ENCODE measurements around the gene THOC6. TPM values are rescaled to one million over a fixed set of nuclear protein-coding genes. Genes with fewer than 3 reads are reported as not detected.
"Not testable (repeated sequence)": the region's sequence is repeated elsewhere in the genome, so short reads cannot be mapped to it uniquely, and the experiment has no call there.

Gene THOC6
- total RNA-seq, 4 donors from 2014 or later, result 10.1 to 42.8 (median 17.6) TPM

DNA sequence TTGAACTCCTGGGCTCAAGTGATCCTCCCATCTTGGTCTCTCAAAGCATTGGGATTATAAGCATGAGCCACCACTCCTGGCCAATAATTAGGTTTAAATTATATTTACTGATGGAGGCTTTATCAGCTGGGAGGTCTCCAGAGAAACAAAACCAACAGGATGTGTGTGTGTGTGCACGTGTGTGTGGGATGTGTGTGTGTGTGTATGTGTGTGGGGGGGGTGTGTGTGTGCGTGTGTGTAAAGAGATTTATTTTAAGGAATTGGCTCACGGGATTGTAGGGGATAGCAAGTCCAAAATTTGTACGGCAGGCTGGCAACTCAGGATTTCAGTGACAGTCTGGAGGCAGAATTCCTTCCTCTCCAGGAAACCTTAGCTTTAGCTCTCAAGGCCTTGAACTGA lies 27.2 kb downstream of the THOC6 start:
- Histone ChIP-seq H3K27ac (no peak overlapping the region), H3K9me3 (no peaks in the 10 kb centered on the region), H3K4me3 (no peak overlapping the region), H3K4me1 (peaks cover 0 to 11% (median 9%) of the 10 kb centered on the region in 4 donors), H3K36me3 (no peaks in the 10 kb centered on the region), H3K27me3 (peaks cover 50% of the 10 kb centered on the region)
- 43 to 49% methylated on average over 4 of the region's 4 CpGs for WGBS, 2 donors (ENCODE audit: low coverage in 1 of 2)
- intact Hi-C loops (cut with DNase I; ENCODE audit: low total_unique reads), result loop anchor here (10.0 kb wide), 1 partner anchor 114 kb away; no protein-coding TSS in a partner anchor
- in situ Hi-C loops (cut with MboI; ENCODE audit: low pct_ligation_motif_present in 1 of 4, low pct_unique_long_range_greater_than_20kb in 1 of 4, low sequenced_read_pairs in 3 of 4), result no loop called here
- no peak for DNase-seq
- TF ChIP-seq, protein P1, sequence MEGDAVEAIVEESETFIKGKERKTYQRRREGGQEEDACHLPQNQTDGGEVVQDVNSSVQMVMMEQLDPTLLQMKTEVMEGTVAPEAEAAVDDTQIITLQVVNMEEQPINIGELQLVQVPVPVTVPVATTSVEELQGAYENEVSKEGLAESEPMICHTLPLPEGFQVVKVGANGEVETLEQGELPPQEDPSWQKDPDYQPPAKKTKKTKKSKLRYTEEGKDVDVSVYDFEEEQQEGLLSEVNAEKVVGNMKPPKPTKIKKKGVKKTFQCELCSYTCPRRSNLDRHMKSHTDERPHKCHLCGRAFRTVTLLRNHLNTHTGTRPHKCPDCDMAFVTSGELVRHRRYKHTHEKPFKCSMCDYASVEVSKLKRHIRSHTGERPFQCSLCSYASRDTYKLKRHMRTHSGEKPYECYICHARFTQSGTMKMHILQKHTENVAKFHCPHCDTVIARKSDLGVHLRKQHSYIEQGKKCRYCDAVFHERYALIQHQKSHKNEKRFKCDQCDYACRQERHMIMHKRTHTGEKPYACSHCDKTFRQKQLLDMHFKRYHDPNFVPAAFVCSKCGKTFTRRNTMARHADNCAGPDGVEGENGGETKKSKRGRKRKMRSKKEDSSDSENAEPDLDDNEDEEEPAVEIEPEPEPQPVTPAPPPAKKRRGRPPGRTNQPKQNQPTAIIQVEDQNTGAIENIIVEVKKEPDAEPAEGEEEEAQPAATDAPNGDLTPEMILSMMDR (IDR thresholded peaks at IDR 0.05), result no peak
- TF ChIP-seq POLR2A (IDR thresholded peaks at IDR 0.05) (no peak), EP300 (IDR thresholded peaks at IDR 0.05; ENCODE audit: low read depth) (no peak), POLR2AphosphoS5 (IDR thresholded peaks at IDR 0.05) (no peak)

DNA sequence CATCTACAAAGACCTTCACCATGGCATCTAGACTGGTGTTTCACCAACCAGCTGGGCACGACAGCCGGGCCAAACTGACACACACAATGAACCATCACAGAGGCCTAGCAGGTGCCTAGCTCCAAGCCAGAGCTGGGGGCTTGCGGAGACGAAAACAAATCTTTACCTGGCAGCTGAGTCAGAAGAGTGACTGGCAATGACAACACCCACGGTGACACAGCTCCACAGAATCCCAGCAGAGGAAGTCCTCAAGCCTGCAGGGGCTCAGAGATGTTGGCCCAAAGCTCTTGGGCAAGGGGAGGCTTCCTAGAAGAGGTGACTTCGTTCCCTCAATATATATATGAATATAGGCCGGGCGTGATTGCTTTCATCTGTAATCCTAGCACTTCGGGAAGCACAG lies 27.7 kb downstream of the THOC6 start:
- H3K27ac ChIP-seq, result no peak overlapping the region

DNA sequence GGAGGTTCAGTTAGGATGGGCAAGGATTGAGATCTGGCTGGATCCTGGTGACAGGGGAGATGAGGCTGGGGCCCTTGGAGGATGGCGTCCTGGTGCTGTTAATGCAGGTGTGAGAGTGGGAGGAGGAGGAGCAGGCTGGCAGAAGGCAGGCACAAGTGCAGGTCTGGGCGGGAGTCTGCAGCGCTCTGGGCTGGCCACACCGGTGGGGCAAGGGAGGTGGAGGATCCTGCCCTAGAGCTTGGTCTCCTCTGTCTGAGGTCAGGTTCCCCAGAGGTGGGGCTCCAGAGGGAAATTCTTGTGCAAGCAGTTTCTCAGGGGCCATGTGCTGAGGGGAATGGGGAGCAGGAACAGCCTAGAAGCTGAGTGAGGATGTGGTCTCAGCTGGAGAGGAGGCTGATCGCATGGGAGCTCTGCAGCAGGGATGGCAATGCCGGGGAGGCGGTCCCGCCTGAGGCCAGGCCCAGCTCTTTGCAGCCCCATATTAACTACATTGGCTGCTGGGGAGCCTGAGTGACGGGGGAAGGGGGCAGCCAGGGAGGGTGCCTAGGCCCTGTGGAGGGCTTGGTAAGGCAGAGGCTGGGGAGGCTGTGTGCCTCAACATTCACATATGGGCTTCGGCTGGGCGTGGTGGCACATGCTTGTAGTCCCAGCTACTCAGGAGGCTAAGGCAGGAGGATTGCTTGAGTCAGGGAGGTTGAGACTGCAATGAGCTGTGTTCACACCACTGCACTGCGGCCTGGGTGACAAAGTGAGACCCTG lies 28.9 kb downstream of the THOC6 start:
- H3K36me3 ChIP-seq; in situ Hi-C loops (cut with MboI; ENCODE audit: low pct_ligation_motif_present in 1 of 4, low pct_unique_long_range_greater_than_20kb in 1 of 4, low sequenced_read_pairs in 3 of 4); H3K9me3 ChIP-seq; H3K4me1 ChIP-seq; H3K4me3 ChIP-seq; DNase-seq; H3K27ac ChIP-seq: not testable (repeated sequence)
- peaks cover 32% of the 10 kb centered on the region for H3K27me3 ChIP-seq
- WGBS, 2 donors (ENCODE audit: low coverage in 1 of 2), result 87 to 100% methylated on average over 2 to 11 of the region's 12 CpGs
- intact Hi-C loops (cut with DNase I; ENCODE audit: low total_unique reads), result loop anchor here (10.0 kb wide), 1 partner anchor 112 kb away; no protein-coding TSS in a partner anchor

More for the DNA sequence above, 27.7 kb downstream of the THOC6 start:
- Histone ChIP-seq H3K4me3 (no peak overlapping the region), H3K36me3 (no peaks in the 10 kb centered on the region), H3K4me1 (peaks cover 0 to 6% (median 4%) of the 10 kb centered on the region in 4 donors), H3K27me3 (peaks cover 45% of the 10 kb centered on the region), H3K9me3 (no peaks in the 10 kb centered on the region)
- intact Hi-C loops (cut with DNase I; ENCODE audit: low total_unique reads), result loop anchor here (10.0 kb wide), 1 partner anchor 113 kb away; no protein-coding TSS in a partner anchor
- WGBS, 2 donors (ENCODE audit: low coverage in 1 of 2), result 60% methylated on average over 9 of the region's 9 CpGs; no CpG with 5 or more reads in 1 of the 2 donors
- no peak for DNase-seq
- in situ Hi-C loops (cut with MboI; ENCODE audit: low pct_ligation_motif_present in 1 of 4, low pct_unique_long_range_greater_than_20kb in 1 of 4, low sequenced_read_pairs in 3 of 4), result no loop called here
- TF ChIP-seq, protein P1 (IDR thresholded peaks at IDR 0.05), result no peak
- TF ChIP-seq POLR2A (IDR thresholded peaks at IDR 0.05) (no peak), POLR2AphosphoS5 (IDR thresholded peaks at IDR 0.05) (no peak), EP300 (IDR thresholded peaks at IDR 0.05; ENCODE audit: low read depth) (no peak)

DNA sequence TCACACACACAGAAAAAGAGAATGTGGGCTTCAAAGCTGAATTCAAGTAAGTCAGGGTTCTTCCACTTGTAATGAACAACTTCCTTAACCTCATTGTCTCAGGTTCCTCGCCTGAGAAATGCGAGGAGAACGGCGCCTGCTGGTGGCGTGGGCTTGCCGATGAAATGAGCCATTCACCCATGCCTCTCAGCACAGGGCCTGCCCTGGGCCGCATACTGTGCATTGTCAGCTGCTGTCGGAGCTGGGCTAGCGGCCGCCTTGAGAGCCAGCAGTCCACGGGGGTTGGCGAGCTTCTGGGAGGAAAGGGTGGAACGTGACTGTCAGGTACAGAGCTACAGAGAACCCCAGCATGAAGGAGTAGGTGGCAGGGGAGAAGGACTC lies 29.5 kb downstream of the THOC6 start:
- H3K9me3 ChIP-seq; H3K4me1 ChIP-seq; DNase-seq; H3K4me3 ChIP-seq; H3K36me3 ChIP-seq; H3K27ac ChIP-seq; in situ Hi-C loops (cut with MboI; ENCODE audit: low pct_ligation_motif_present in 1 of 4, low pct_unique_long_range_greater_than_20kb in 1 of 4, low sequenced_read_pairs in 3 of 4): not testable (repeated sequence)
- peaks cover 26% of the 10 kb centered on the region for H3K27me3 ChIP-seq
- intact Hi-C loops (cut with DNase I; ENCODE audit: low total_unique reads), result loop anchor here (10.0 kb wide), 1 partner anchor 111 kb away; no protein-coding TSS in a partner anchor
- 88% methylated on average over 7 of the region's 13 CpGs; no CpG with 5 or more reads in 1 of the 2 donors for WGBS, 2 donors (ENCODE audit: low coverage in 1 of 2)

DNA sequence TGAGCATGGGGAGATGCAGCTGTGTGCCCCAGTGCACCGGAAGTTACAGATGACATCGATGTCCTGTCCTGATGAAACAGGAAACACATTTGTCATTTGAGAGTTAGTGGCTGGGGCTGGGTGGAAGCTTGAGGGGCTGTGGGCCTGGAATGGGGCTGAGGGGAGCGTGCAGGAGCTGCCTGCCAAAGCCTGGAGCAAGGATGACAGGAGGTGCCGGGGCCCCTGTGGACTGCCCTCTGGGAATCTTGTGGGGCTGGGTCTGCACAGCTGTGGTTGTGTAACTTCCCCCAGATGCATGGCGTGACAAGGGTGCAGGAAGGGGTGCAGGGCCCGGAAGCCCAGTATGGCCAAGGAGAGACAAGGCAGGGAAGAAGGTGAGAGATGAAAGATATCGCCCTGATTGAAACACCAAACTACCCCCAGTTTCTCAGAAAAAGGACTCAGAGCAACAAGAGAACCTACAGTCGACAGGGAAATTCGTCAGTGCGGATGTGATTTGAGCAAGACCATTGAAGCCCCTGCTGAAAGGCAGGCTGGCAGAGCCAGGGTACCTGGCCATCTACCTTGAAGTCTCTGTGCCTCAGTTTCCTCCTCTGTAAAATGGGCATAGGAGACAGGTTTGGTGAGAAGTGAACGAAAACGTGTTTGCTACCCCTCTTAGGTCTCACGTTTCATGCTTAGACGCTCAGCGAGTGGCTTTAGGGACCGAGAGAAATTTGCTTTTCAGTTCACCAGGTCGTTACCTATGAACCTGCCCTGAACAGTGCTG lies 31.3 kb downstream of the THOC6 start:
- intact Hi-C loops (cut with DNase I; ENCODE audit: low total_unique reads) (loop anchor here (5.0 to 10.0 kb wide), 2 partner anchors 72 to 110 kb away; no protein-coding TSS in a partner anchor), in situ Hi-C loops (cut with MboI; ENCODE audit: low pct_ligation_motif_present in 1 of 4, low pct_unique_long_range_greater_than_20kb in 1 of 4, low sequenced_read_pairs in 3 of 4) (no loop called here)
- H3K36me3 ChIP-seq, result no peaks in the 10 kb centered on the region
- no peak overlapping the region for H3K27ac ChIP-seq
- H3K4me1 ChIP-seq, result peaks cover 11 to 21% (median 17%) of the 10 kb centered on the region in 4 donors
- H3K4me3 ChIP-seq, result no peak overlapping the region
- 81 to 93% methylated on average over 5 to 17 of the region's 17 CpGs for WGBS, 2 donors (ENCODE audit: low coverage in 1 of 2)
- TF ChIP-seq, protein P1 (IDR thresholded peaks at IDR 0.05), result no peak
- TF ChIP-seq POLR2A (IDR thresholded peaks at IDR 0.05) (no peak), POLR2AphosphoS5 (IDR thresholded peaks at IDR 0.05) (no peak), EP300 (IDR thresholded peaks at IDR 0.05; ENCODE audit: low read depth) (no peak)
- DNase-seq, result no peak
- peaks cover 8% of the 10 kb centered on the region for H3K27me3 ChIP-seq
- no peaks in the 10 kb centered on the region for H3K9me3 ChIP-seq

DNA sequence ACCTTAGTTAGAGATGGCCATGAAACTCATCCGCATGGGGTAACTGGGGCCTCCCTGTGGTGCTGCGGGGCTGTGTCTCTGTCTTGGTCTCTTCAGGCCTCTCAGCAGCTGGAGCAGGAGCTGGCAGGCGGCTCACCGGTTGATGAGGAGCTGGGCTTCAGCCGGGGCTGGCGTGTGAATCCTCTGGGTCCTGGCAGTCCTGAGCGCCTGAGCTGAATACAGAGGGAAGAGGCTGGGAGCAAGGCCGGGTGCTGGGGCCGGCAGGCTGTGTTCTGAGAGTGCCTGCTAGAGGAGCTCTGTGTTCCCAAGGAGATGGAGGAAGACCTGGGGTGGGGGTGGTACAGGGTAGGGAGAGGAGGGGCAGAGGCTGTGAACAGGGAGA lies 31.9 kb downstream of the THOC6 start:
- intact Hi-C loops (cut with DNase I; ENCODE audit: low total_unique reads), result loop anchor here (5.0 to 10.0 kb wide), 2 partner anchors 72 to 109 kb away; no protein-coding TSS in a partner anchor
- in situ Hi-C loops (cut with MboI; ENCODE audit: low pct_ligation_motif_present in 1 of 4, low pct_unique_long_range_greater_than_20kb in 1 of 4, low sequenced_read_pairs in 3 of 4); H3K4me3 ChIP-seq; H3K36me3 ChIP-seq; DNase-seq; H3K27ac ChIP-seq; H3K9me3 ChIP-seq; H3K27me3 ChIP-seq: not testable (repeated sequence)
- peaks cover 11 to 21% (median 18%) of the 10 kb centered on the region in 4 donors for H3K4me1 ChIP-seq
- 85% methylated on average over 9 of the region's 9 CpGs; no CpG with 5 or more reads in 1 of the 2 donors for WGBS, 2 donors (ENCODE audit: low coverage in 1 of 2)

Measured in transverse colon (tissue), 4 donors.